Activated T-helper 17 cell treated with anti-CD3 and anti-CD28 coated beads, Interleukin-2, amount 50 U/mL, for 72 hours (primary cell): Measurements from ENCODE around the gene SIRPB2. TPM values are rescaled to one million over a fixed set of nuclear protein-coding genes. Genes with fewer than 3 reads are reported as not detected.

Experiments used
- ATAC-seq: fragments of 150-1000 bp; cut with Tn5 transposase; replicated peaks from 2 replicates; pipeline ENCODE4 v1.10.0; 2021; ENCODE audit warnings: mild to moderate bottlenecking, moderate library complexity
- H3K27ac Mint-ChIP-seq: one replicate; pipeline ENCODE4 v1.8.0; 2022; ENCODE audit warnings: mixed read lengths
- H3K27me3 Mint-ChIP-seq: one replicate; pipeline ENCODE4 v1.8.0; 2022; ENCODE audit warnings: mixed read lengths
- H3K36me3 Mint-ChIP-seq: one replicate; pipeline ENCODE4 v1.8.0; 2022; ENCODE audit warnings: low read depth, mild to moderate bottlenecking, mixed read lengths
- H3K4me1 Mint-ChIP-seq: one replicate; pipeline ENCODE4 v1.8.0; 2022; ENCODE audit warnings: mixed read lengths
- H3K4me3 Mint-ChIP-seq: one replicate; pipeline ENCODE4 v1.8.0; 2022; ENCODE audit warnings: mild to moderate bottlenecking, mixed read lengths
- H3K9me3 Mint-ChIP-seq: one replicate; pipeline ENCODE4 v1.8.0; 2022; ENCODE audit warnings: mixed read lengths
- total RNA-seq, 2 donors: library from RNA; stranded (reverse); gene quantifications; one replicate each; pipeline ENCODE4 v1.2.3, GENCODE V29; 2022

SIRPB2 gene
- total RNA-seq: not detected

DNA sequence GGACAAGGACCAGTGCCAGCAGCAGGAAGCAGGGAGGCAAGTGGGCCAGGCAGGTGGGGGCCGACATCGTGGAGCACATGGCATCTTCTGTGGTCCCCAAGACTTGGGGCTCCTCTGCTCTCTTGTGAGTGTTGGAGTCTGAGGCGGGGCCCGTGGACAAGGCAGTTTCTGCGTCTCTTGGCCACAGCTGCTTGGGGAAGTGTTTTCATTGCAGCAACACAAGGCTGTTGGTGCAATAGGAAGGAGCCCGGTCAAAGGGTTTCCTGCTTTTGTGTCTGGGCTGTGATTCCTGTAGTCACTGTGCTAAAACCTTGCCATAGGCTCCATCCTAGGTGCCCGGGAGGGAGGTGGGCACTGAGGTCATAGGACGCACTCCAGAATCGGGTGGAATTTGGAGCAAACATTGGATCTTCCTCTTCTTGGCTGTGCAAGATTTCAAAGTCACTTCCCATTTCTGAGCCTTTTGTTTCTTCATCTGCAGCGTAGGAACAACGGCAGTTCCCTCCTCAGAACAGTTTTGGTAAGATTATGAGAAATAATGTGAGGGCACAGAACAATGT lies at the start of gene SIRPB2:
TSS of gene SIRPB2 (minus strand) at position 140 of the 560 bp plus-strand sequence. CDS start at position 79, 61 bp downstream.
- H3K9me3 Mint-ChIP-seq: no peaks in the 10 kb centered on the region
- H3K4me3 Mint-ChIP-seq: no peak within 1 kb of the TSS
- no peaks in the 10 kb centered on the region for H3K4me1 Mint-ChIP-seq
- H3K27me3 Mint-ChIP-seq: peaks cover 19% of the 10 kb centered on the region
- no peak within 1 kb of the TSS for H3K27ac Mint-ChIP-seq
- no peak for ATAC-seq
- H3K36me3 Mint-ChIP-seq: no peaks in the 10 kb centered on the region

DNA sequence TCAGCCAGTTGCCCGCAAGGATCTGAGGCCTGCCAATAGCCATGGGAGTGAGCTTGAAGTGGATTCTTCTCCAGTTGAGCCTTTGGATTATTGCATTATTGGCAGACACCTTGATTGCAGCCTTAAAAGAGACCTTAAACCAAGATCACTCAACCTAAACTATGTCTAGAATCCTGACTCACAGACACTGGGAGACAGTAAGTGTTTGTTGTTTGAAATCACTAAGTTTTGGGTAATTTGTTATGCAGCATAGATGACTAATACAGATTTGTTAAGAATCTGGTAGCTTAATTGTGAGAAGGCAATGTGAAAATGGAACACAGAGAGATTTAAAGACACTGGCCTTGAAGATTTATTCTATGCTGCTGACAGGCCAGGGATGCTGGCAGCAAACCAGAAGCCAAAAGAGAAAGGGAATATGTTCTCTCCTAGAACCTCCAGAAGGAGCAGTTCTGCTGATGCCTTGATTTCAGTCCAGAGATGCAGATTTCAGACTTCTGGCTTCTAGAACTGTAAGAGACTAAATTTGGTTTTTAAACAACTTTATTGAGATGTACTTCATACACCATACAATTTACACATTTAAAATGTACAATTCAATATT lies 48.7 kb upstream of the SIRPB2 start:
- ATAC-seq: no peak
- no peaks in the 10 kb centered on the region for H3K36me3 Mint-ChIP-seq
- peaks cover 6% of the 10 kb centered on the region for H3K4me1 Mint-ChIP-seq
- no peak overlapping the region for H3K4me3 Mint-ChIP-seq
- H3K27ac Mint-ChIP-seq: no peak overlapping the region
- H3K27me3 Mint-ChIP-seq: no peaks in the 10 kb centered on the region
- H3K9me3 Mint-ChIP-seq: peaks cover 4% of the 10 kb centered on the region

DNA sequence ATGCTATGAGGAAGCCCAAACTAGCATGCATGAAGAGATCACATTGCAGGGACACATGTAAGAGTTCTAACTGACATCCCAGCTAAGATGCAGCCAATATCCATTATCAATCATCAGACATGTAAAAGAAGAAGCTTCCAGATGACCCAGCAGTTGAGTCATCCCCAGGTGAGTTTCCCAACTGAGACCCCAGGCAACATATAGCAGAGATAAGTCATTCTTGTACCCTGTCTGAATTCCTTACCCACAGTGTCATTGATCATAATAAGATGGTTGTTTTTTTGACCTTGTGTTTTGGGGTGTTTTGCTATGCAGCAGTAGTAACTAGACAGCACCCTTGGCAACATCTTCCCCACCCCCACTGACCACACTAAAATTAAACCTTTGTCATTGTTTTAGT lies 47.4 kb upstream of the SIRPB2 start:
- Mint-ChIP-seq H3K4me3 (no peak overlapping the region), H3K27ac (no peak overlapping the region), H3K4me1 (peaks cover 6% of the 10 kb centered on the region), H3K9me3 (peaks cover 4% of the 10 kb centered on the region), H3K27me3 (no peaks in the 10 kb centered on the region), H3K36me3 (no peaks in the 10 kb centered on the region)
- no peak for ATAC-seq

DNA sequence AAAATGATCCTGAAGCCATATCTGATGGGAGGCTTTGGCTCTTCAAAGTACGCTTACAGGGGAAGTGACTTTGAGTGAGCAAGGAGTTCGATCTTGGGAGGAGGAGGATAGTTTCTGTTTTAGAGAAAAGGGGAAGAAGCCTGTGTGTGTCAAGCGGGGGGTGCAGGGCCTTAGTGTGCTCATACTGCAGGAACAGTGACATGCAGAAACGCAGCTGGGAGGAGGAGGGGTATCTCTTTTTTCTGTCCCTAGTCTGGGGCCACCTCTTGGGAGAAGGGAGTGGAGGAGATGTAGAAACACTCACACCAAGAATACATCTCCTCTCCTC lies 46.5 kb upstream of the SIRPB2 start:
- Mint-ChIP-seq H3K27ac (peak overlapping the region; percentile 22), H3K4me3 (no peak overlapping the region), H3K27me3 (no peaks in the 10 kb centered on the region), H3K36me3 (no peaks in the 10 kb centered on the region), H3K9me3 (peaks cover 4% of the 10 kb centered on the region), H3K4me1 (peaks cover 6% of the 10 kb centered on the region)
- no peak for ATAC-seq

DNA sequence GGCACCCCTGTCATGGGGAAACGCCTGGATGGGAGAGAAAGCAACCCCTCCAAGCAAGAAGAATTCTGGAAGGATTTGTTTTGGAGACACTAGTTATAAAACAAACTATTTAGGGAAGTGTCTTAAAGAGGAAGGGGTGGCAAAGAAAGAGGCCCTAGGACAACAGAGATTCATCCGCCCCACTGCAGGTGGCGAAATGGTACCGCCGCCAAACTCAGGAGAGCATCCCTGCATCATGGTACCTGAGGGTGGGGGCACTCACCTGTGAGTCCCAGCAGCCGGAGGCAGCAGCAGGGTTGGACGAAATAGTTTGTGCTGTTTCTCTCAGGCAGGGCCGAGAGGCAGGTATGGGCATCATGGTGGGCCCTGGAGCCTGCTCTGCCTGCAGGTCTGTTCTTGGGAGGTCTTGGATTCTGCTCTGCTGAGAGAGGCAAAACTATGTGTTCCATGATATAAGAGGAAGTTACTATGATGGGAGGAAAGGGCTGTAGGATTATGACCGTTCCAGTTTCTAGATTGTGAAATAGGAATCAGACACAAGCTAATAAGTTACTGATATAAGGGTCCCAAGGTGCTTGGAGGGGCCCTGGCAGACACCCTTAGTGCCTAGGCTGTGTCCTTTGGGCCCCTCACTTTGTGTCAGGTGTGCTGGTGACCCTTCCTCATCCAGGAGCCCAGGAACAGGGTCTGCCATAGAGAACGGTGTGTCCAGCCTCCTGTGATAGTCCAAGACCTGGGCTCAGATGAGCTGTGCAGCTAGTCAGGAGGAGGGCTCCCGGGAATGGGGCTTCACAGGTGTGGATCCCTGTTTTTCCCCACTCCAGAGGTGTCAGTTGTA lies 45.9 kb upstream of the SIRPB2 start:
- H3K36me3 Mint-ChIP-seq: no peaks in the 10 kb centered on the region
- H3K9me3 Mint-ChIP-seq: peaks cover 4% of the 10 kb centered on the region
- peak overlapping the region; percentile 22 for H3K27ac Mint-ChIP-seq
- no peak for ATAC-seq
- no peaks in the 10 kb centered on the region for H3K27me3 Mint-ChIP-seq
- no peak overlapping the region for H3K4me3 Mint-ChIP-seq
- H3K4me1 Mint-ChIP-seq: peaks cover 6% of the 10 kb centered on the region

DNA sequence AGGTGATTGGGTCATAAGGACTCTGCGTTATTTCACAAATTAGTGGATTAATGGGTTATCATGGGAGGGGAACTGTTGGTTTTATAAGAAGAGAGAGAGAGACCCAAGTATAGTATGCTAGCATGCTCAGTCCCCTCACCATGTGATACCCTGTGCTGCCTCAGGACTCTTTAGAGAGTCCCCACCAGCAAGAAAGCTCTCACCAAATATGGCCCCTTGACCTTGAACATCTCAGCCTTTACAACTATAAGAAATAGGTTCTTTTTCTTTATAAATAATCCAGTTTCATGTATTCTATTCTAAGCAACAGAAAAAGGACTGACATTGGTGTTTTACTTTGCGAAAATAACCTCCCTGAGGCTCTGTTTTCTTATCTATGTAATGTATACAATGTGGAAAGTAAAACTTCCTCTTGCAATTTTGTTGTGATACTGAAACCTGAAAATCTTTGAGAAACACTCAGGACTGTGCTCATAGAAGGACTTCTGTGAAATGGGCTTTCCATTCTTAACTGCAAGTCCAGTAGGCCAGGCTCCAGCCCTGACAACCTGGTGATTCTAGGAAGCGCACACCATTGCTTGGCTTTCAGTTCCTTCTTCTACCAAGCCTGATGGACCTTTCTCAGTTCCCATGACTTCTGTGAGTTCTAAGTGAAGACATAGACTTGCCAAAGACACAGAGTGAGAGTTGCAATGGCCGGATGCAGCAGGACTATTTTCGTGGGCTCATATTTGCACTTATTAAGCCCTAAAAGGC lies 44.4 kb upstream of the SIRPB2 start:
- ATAC-seq: no peak
- Mint-ChIP-seq H3K9me3 (no peaks in the 10 kb centered on the region), H3K4me3 (no peak overlapping the region), H3K27me3 (no peaks in the 10 kb centered on the region), H3K4me1 (peaks cover 6% of the 10 kb centered on the region), H3K27ac (no peak overlapping the region), H3K36me3 (no peaks in the 10 kb centered on the region)

DNA sequence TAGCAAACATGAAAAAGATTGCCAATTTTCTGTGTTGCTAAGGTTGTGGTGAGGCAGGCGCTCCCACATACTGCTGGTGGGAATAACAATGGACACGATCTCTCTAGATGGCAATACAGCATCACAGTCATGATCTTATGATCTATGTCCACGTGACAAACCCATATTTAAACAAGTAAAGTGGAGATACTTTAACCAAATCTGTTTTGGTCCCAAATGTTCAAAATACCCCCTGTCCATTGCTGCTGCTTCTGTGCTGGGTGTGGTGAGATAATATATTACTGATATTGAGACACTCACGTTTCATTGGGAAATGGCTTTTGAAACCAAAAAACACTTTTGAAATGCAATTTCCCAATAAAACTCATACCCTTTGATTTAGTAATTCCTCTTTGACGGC lies 43.3 kb upstream of the SIRPB2 start:
- Mint-ChIP-seq H3K36me3 (no peaks in the 10 kb centered on the region), H3K9me3 (no peaks in the 10 kb centered on the region), H3K27ac (no peak overlapping the region), H3K4me1 (no peaks in the 10 kb centered on the region), H3K4me3 (no peak overlapping the region), H3K27me3 (no peaks in the 10 kb centered on the region)
- ATAC-seq: no peak

DNA sequence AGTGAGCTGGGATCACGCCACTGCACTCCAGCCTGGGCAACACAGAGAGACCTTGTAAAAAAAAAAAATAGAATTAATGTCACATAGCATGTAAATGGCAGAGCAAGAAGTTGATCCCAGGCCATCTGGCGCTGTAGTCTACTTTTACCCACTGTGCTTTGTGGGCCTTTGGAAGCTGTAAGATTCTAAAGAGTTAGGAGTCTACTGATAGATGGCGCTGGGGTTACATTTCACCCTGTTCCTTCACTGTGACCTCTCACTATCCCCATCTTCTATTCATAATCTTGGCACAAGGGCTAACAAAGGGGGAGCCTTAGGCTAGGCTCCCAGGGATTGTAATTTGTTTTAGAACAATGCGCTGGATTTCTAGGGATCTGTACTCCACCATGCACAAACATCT lies 41.8 kb upstream of the SIRPB2 start:
- no peak overlapping the region for H3K27ac Mint-ChIP-seq
- H3K36me3 Mint-ChIP-seq: no peaks in the 10 kb centered on the region
- peak; percentile 55 for ATAC-seq
- no peak overlapping the region for H3K4me3 Mint-ChIP-seq
- H3K9me3 Mint-ChIP-seq: no peaks in the 10 kb centered on the region
- no peaks in the 10 kb centered on the region for H3K4me1 Mint-ChIP-seq
- H3K27me3 Mint-ChIP-seq: no peaks in the 10 kb centered on the region

DNA sequence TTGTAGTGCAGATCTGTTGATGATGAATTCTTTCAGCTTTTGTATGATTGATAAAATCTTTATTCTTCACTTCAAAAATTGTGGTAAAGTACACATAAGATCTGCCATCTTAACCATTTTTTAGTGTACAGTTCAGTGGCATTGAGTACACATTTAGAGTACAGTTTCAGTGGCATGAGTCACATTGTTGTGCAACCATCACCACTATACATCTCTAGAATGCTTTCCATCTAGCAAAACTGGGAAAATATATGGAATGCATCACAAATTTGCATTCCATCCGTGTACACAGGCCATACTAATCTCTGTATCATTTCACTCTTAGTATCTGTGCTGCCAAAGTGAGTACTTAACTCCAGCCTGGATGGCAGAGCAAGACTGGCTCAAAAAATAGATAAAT lies 37.6 kb upstream of the SIRPB2 start:
- Mint-ChIP-seq H3K36me3 (no peaks in the 10 kb centered on the region), H3K4me1 (no peaks in the 10 kb centered on the region), H3K27ac (no peak overlapping the region), H3K9me3 (no peaks in the 10 kb centered on the region), H3K27me3 (no peaks in the 10 kb centered on the region), H3K4me3 (no peak overlapping the region)
- no peak for ATAC-seq

DNA sequence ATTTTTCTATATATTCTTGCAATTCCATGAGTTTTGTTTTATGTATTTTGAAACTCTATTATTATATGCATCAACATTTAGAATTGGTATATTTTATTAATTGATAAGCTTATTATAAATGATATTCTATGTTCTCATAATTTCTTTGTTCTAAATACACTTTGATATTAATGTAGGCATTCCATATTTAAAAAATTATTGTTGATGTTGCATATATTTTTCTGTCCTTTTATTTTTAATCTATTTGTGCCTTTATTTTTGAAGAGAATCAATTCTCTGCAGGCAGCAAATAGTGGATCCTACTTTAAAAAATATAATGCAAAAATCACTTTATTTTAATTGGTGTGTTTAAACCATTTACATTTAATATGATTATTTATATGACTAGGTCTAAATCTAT lies 36.7 kb upstream of the SIRPB2 start:
- no peaks in the 10 kb centered on the region for H3K9me3 Mint-ChIP-seq
- H3K4me3 Mint-ChIP-seq: no peak overlapping the region
- H3K27ac Mint-ChIP-seq: no peak overlapping the region
- no peaks in the 10 kb centered on the region for H3K27me3 Mint-ChIP-seq
- no peak for ATAC-seq
- H3K36me3 Mint-ChIP-seq: no peaks in the 10 kb centered on the region
- H3K4me1 Mint-ChIP-seq: no peaks in the 10 kb centered on the region

DNA sequence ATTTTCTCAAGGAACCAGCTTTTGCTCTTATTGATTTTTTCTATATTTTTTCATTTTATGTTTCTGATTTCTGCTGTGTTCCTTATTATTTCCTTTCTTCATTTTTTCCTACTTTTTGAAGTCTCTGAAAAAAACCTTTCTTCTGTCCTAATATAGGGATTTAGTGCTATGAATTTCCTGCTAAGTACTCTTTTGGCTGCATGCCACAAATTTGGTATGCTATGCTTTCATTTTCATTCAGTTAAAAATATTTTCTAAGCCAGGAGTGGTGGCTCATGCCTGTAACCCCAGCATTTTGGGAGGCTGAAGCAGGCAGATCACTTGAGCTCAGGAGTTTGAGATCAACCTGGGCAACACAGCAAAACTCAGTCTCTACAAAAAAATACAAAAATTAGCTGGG lies 35.7 kb upstream of the SIRPB2 start:
- ATAC-seq: no peak
- no peak overlapping the region for H3K4me3 Mint-ChIP-seq
- no peaks in the 10 kb centered on the region for H3K27me3 Mint-ChIP-seq
- no peaks in the 10 kb centered on the region for H3K36me3 Mint-ChIP-seq
- no peaks in the 10 kb centered on the region for H3K4me1 Mint-ChIP-seq
- no peak overlapping the region for H3K27ac Mint-ChIP-seq
- no peaks in the 10 kb centered on the region for H3K9me3 Mint-ChIP-seq

DNA sequence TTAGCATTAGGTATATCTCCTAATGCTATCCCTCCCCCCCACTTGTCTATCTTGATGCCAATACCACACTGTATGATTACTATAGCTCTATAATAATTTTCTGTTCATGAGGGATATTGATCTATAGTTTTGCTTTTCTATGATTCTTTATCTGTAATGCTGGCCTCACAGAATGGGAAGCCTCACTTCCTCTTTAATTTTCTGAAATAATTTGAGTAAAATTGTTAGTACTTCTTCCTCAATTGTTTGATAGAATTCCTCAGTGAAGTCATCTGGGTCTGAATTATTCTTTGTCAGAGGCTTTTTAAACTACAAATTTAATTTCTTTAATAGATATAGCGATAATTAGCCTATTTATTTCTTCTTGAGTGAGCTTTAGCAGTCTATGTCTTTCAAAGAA lies 35.1 kb upstream of the SIRPB2 start:
- no peak overlapping the region for H3K27ac Mint-ChIP-seq
- no peaks in the 10 kb centered on the region for H3K27me3 Mint-ChIP-seq
- no peaks in the 10 kb centered on the region for H3K9me3 Mint-ChIP-seq
- ATAC-seq: no peak
- H3K36me3 Mint-ChIP-seq: no peaks in the 10 kb centered on the region
- H3K4me1 Mint-ChIP-seq: no peaks in the 10 kb centered on the region
- no peak overlapping the region for H3K4me3 Mint-ChIP-seq

DNA sequence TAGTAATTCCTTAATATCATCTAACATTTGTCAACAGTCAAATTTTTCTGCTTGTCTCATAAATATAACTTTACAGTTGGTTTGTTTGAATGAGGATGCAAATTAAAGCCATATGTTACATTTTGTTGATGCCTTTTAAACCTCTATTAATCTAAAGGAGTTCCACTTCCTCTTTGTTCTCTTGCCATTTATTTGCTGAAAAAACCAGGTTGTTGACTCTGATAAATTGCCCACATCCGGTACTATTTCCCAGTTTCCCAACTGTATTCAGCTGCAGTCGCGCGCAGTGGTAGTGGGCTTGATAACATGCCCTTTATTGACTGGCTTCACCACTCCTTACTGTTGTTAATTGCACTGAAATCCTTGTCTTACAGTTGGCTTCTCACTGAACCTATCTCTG lies 32.8 kb upstream of the SIRPB2 start:
- H3K9me3 Mint-ChIP-seq: no peaks in the 10 kb centered on the region
- H3K27ac Mint-ChIP-seq: no peak overlapping the region
- ATAC-seq: no peak
- no peak overlapping the region for H3K4me3 Mint-ChIP-seq
- no peaks in the 10 kb centered on the region for H3K27me3 Mint-ChIP-seq
- H3K4me1 Mint-ChIP-seq: no peaks in the 10 kb centered on the region
- H3K36me3 Mint-ChIP-seq: no peaks in the 10 kb centered on the region

DNA sequence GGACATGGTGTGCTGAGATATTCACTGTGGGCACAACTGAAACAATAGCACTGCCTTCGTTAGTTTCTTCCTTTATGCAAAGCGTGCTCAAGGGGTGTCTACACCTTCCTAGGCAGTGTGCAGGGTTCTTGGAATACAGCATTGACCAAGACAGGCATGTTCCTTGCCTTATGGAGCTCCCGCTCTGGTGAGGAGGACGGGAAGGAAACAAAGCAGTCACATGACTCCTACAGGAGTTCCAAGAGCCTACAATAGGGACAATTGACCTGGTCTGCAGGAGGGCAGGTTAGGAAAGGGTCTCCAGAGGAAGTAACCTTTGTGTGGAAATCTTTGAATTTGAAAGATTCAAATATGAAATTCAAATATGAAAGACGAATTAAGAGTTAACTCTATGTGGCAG lies 25.8 kb upstream of the SIRPB2 start:
- no peaks in the 10 kb centered on the region for H3K36me3 Mint-ChIP-seq
- no peaks in the 10 kb centered on the region for H3K9me3 Mint-ChIP-seq
- no peaks in the 10 kb centered on the region for H3K4me1 Mint-ChIP-seq
- peaks cover 4% of the 10 kb centered on the region for H3K27me3 Mint-ChIP-seq
- no peak overlapping the region for H3K4me3 Mint-ChIP-seq
- no peak for ATAC-seq
- no peak overlapping the region for H3K27ac Mint-ChIP-seq

DNA sequence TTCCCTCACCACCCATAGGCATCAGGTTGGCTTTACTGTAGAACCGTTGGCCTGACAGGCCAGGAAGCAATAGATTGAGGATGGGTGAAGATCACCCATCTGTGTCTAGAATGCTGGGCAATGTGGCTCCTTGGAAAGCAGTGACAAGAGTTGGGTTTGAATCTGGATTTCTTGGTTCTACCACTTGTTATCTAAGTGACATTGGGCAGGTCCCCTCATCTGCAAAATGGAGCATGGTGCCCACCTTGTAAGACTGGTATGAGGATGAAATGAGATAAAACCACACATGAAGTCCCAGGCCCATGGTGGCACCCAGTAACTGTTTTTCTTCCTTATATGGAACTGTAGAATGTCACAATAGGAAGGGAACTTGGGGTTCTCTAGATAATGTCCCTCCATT lies 22.6 kb upstream of the SIRPB2 start:
- peaks cover 16% of the 10 kb centered on the region for H3K27me3 Mint-ChIP-seq
- no peak overlapping the region for H3K27ac Mint-ChIP-seq
- no peak for ATAC-seq
- H3K36me3 Mint-ChIP-seq: no peaks in the 10 kb centered on the region
- H3K9me3 Mint-ChIP-seq: no peaks in the 10 kb centered on the region
- H3K4me1 Mint-ChIP-seq: no peaks in the 10 kb centered on the region
- H3K4me3 Mint-ChIP-seq: no peak overlapping the region
